Aorta (tissue), 5 donors: ENCODE data around the gene PINK1. TPM values are rescaled to one million over a fixed set of nuclear protein-coding genes. Genes with fewer than 3 reads are reported as not detected.

ENCODE experiments used
- ATAC-seq: fragments of 200-7000 bp; cut with Tn5 transposase; one replicate; pipeline ENCODE4 v1.9.1; 2022; ENCODE audit warnings: moderate library complexity; ENCODE audit not compliant: low FRiP score
- DNase-seq, 2 donors: peaks; one replicate each; pipeline ENCODE4 v3.0.0-alpha.2; 2020
- H3K27ac ChIP-seq, 2 donors: one replicate each; pipeline ENCODE4 v1.5.1; 2013; ENCODE audit warnings: low read length in 2 of 2, mild to moderate bottlenecking in 2 of 2, moderate library complexity in 2 of 2, control low read depth in 1 of 2, inconsistent platforms in 1 of 2, low read depth in 1 of 2
- H3K27me3 ChIP-seq, 2 donors: one replicate each; pipeline ENCODE4 v1.6.1; 2013; ENCODE audit warnings: control low read depth in 1 of 2, low read length in 1 of 2, mild to moderate bottlenecking in 1 of 2, moderate library complexity in 1 of 2; ENCODE audit not compliant: insufficient read depth in 2 of 2, control insufficient read depth in 1 of 2
- H3K36me3 ChIP-seq, 2 donors: one replicate each; pipeline ENCODE4 v1.6.1; 2013; ENCODE audit warnings: control low read depth in 1 of 2, low read length in 1 of 2, mild to moderate bottlenecking in 1 of 2; ENCODE audit not compliant: insufficient read depth in 2 of 2, control insufficient read depth in 1 of 2
- H3K4me1 ChIP-seq, 2 donors: one replicate each; pipeline ENCODE4 v1.6.1; 2013; ENCODE audit warnings: low read length in 2 of 2, control low read depth in 1 of 2, mild to moderate bottlenecking in 1 of 2, moderate library complexity in 1 of 2; ENCODE audit not compliant: insufficient read depth in 2 of 2, control insufficient read depth in 1 of 2
- H3K4me3 ChIP-seq, 2 donors: one replicate each; pipeline ENCODE4 v1.5.1; 2013; ENCODE audit warnings: low read length in 2 of 2, control low read depth in 1 of 2, mild to moderate bottlenecking in 1 of 2
- H3K9me3 ChIP-seq: one replicate; pipeline ENCODE4 v1.6.1; 2013; ENCODE audit warnings: mild to moderate bottlenecking, low read length; ENCODE audit not compliant: control insufficient read depth
- WGBS, 2 donors: extraction: QIAGEN DNeasy Blood & Tissue Kit; methylation state at CpG; one replicate each; pipeline ENCODE4 v1.1.7; 2013; 5-methylcytosine and 5-hydroxymethylcytosine counted together
- intact Hi-C, 2 donors: fragments of 100-400 bp; cut with DNase I; formaldehyde crosslinking; loops; one replicate each; pipeline versions ENCODE4 v1.14.2 to v1.15.0; 2022
- polyA plus RNA-seq, 2 donors: library from polyadenylated mRNA; stranded (reverse); fragments of 200-250 nt; gene quantifications; one replicate each; pipeline ENCODE4 v1.2.3, GENCODE V29; 2013
- total RNA-seq, 2 donors: library from RNA; stranded (reverse); fragmentation: NEBNext Ultra II Directional; extraction: Animal tissue kit (Norgen Biotek cat#: 25700); gene quantifications; one replicate each; pipeline ENCODE4 v1.2.1, GENCODE V29; 2021
- donor health status: healthy with polysubstance abuse.
- donor health status: Bipolar disorder and iron deficiency.
- donor health status: DM: no; HTN: no; CAD: no.
- donor health status: DM: no; HTN: no; CAD: no.
- donor health status: DM: yes; HTN: yes; CAD: no.

The PINK1 gene
- total and polyA plus RNA-seq, 4 donors, result 72.0 to 129 (median 92.4) TPM

- H3K4me3 ChIP-seq, result no peak overlapping the region
- intact Hi-C loops, result loop anchor here in 1 of 2 donors (5.0 kb wide), 1 partner anchor 55 kb away; no protein-coding TSS in a partner anchor
- H3K27ac ChIP-seq, result no peak overlapping the region
- ATAC-seq (no peak), DNase-seq (no peak)
- H3K4me1 ChIP-seq, result peaks cover 0 to 6% of the 10 kb centered on the region in 2 donors
- H3K9me3 ChIP-seq, result no peaks in the 10 kb centered on the region
- WGBS, 2 donors, result 78 to 82% methylated on average over 3 of the region's 3 CpGs
- no peaks in the 10 kb centered on the region for H3K36me3 ChIP-seq
- H3K27me3 ChIP-seq, result no peaks in the 10 kb centered on the region
Observed at GRCh38 chr1:20632386-20632785, 872 bp upstream of the PINK1 start.

DNA sequence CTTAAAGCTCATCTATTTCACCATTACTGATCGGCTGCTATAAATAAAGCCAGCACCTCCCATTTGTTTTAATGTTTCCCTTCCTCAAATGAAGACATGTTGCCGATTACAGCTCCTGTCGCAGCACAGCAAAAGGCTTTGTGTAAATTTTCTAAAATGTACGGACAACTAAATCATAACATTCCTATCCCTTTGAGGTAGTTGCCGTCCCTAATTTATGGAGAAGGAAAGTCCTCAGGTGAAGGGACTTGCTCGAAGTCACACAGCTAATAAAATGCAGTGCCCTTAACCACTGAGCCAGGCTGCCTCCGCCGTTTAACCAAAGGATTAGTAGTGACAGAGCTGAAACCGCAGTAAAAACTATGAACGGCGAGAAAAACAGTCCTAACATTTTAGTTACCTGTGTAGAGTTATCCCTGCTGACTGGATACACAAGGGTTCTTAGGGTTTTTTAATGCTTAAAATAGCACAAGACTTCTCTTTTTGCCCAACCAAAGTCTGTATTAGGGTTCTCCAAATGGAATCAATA is 871 bp downstream of the PINK1 start:
- intact Hi-C loops, result loop anchor here (1.0 to 5.0 kb wide), 3 partner anchors 27 to 112 kb away; partner anchors contain the start of gene DDOST (in 1 of the 2)

DNA sequence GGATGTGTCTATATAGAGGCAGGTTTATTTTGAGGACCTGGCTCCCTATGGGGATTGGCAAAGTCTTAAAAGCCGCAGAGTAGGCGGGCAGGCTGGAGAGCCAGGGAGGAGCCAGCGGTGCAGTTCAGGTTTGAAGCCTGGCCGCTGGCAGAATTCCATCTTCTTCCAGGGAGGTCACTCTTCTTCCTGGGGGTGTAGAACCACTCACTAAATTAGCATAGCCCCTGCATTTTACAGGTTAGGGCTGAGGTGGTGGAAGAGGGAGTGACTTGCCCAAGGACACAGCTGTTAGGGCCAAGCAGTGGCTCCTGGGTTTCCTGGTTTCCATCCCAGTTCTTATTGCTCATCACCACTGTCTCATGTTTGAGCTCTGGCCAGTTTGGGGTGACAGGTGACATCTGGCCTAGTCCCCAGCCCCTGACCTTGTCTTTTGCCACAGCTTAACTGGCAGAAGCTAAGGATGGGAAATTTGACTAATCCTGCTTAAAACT is 1.4 kb downstream of the PINK1 start:
- H3K36me3 ChIP-seq, result peaks cover 0 to 4% of the 10 kb centered on the region in 2 donors
- peak overlapping the region; percentile 54 to 98 for H3K4me3 ChIP-seq
- H3K27ac ChIP-seq, result no peak overlapping the region
- ATAC-seq, result no peak
- H3K9me3 ChIP-seq, result no peaks in the 10 kb centered on the region
- peak in 1 of 2 donors; percentile 53 for DNase-seq
- intact Hi-C loops, result loop anchor here (1.0 to 5.0 kb wide), 4 partner anchors 26 to 112 kb away; partner anchors contain the start of gene DDOST (in 1 of the 2)
- H3K27me3 ChIP-seq, result no peaks in the 10 kb centered on the region
- H3K4me1 ChIP-seq, result peaks cover 0 to 6% of the 10 kb centered on the region in 2 donors
- 0 to 3% methylated on average over 4 of the region's 4 CpGs for WGBS, 2 donors

More for the DNA sequence above, 871 bp downstream of the PINK1 start:
- Histone ChIP-seq H3K9me3 (no peaks in the 10 kb centered on the region), H3K36me3 (peaks cover 0 to 2% of the 10 kb centered on the region in 2 donors), H3K27ac (peak overlapping the region in 1 of 2 donors; percentile 84), H3K4me1 (peaks cover 0 to 6% of the 10 kb centered on the region in 2 donors), H3K4me3 (peak overlapping the region; percentile 54 to 98), H3K27me3 (no peaks in the 10 kb centered on the region)
- ATAC-seq (no peak), DNase-seq (no peak)
- WGBS, 2 donors, result 1% methylated on average over 11 of the region's 11 CpGs

GRCh38 chr1:20636785-20637347 is 3.6 kb downstream of the PINK1 start:
- peaks cover 0 to 5% of the 10 kb centered on the region in 2 donors for H3K36me3 ChIP-seq

DNA sequence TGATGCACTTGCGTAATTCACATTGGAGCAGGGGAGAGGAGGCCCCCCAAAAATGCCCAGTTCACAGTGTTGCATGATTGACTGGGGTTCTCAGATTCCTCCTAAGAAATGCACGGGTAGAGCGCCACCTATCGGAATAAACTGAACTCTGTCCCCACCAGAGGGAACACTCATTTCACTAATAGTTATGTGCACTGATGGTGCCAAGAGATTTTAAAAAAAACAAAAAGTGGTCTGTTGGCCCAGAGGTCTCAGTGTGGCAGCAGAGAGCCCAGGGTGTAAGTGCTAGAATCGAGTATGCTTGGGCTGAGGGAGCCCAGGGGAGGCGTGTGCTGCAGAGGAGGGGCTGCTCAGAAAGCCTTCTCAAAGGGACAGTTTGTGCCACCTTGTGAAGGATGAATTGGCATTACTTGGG is 6.9 kb downstream of the PINK1 start:
- intact Hi-C loops, result no loop called here
- peaks cover 0 to 13% of the 10 kb centered on the region in 2 donors for H3K36me3 ChIP-seq

More at GRCh38 chr1:20636785-20637347, 3.6 kb downstream of the PINK1 start:
- Histone ChIP-seq H3K4me3 (no peak overlapping the region), H3K27me3 (no peaks in the 10 kb centered on the region), H3K27ac (no peak overlapping the region), H3K9me3 (no peaks in the 10 kb centered on the region), H3K4me1 (peaks cover 0 to 6% of the 10 kb centered on the region in 2 donors)
- DNase-seq (no peak), ATAC-seq (no peak)
- intact Hi-C loops, result loop anchor here in 1 of 2 donors (5.0 kb wide), 1 partner anchor 115 kb away; no protein-coding TSS in a partner anchor
- WGBS, 2 donors, result 87 to 88% methylated on average over 8 of the region's 8 CpGs

DNA sequence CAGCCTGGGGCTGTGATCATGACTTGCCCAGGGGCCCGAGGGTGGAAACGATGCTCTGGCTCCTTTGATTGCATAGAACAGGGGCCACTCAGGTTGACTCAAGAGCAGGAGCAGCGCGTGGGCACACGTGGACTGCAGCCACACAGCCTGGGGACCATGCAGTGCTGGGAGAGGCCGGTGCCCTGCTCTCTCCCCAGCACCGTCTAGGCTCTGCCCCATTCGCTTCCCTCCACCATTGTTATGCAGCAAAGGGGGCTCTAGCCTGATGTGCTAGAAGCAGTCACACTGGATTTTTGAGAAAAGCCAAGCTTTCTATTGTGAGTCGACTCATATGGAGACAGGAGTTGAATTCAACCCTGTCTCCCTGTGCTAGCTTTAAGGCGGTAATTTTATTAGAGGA is 8.7 kb downstream of the PINK1 start:
- no peak for ATAC-seq
- Histone ChIP-seq H3K9me3 (no peaks in the 10 kb centered on the region), H3K36me3 (peaks cover 0 to 14% of the 10 kb centered on the region in 2 donors), H3K27ac (no peak overlapping the region), H3K4me1 (no peaks in the 10 kb centered on the region), H3K4me3 (no peak overlapping the region), H3K27me3 (no peaks in the 10 kb centered on the region)
- 69 to 79% methylated on average over 10 of the region's 10 CpGs for WGBS, 2 donors
- DNase-seq, result no peak
- intact Hi-C loops, result no loop called here

More for the DNA sequence above, 6.9 kb downstream of the PINK1 start:
- WGBS, 2 donors, result 28 to 30% methylated on average over 6 of the region's 6 CpGs
- H3K4me1 ChIP-seq, result no peaks in the 10 kb centered on the region
- H3K4me3 ChIP-seq, result no peak overlapping the region
- H3K27ac ChIP-seq, result no peak overlapping the region
- DNase-seq (no peak), ATAC-seq (no peak)
- H3K9me3 ChIP-seq, result no peaks in the 10 kb centered on the region
- H3K27me3 ChIP-seq, result no peaks in the 10 kb centered on the region

- H3K4me1 ChIP-seq, result no peaks in the 10 kb centered on the region
- H3K36me3 ChIP-seq, result peaks cover 0 to 12% of the 10 kb centered on the region in 2 donors
- H3K27me3 ChIP-seq, result no peaks in the 10 kb centered on the region
- 68 to 83% methylated on average over 6 of the region's 6 CpGs for WGBS, 2 donors
- no peak for DNase-seq
- no peak overlapping the region for H3K4me3 ChIP-seq
- intact Hi-C loops, result no loop called here
- ATAC-seq, result no peak
- no peaks in the 10 kb centered on the region for H3K9me3 ChIP-seq
- no peak overlapping the region for H3K27ac ChIP-seq
Observed at GRCh38 chr1:20643080-20643479, 9.8 kb downstream of the PINK1 start.

GRCh38 chr1:20644416-20644815 is 11.2 kb downstream of the PINK1 start:
- peaks cover 0 to 15% of the 10 kb centered on the region in 2 donors for H3K36me3 ChIP-seq

More at GRCh38 chr1:20644416-20644815, 11.2 kb downstream of the PINK1 start:
- DNase-seq, result no peak
- ATAC-seq, result no peak
- intact Hi-C loops, result no loop called here
- no peaks in the 10 kb centered on the region for H3K4me1 ChIP-seq
- no peak overlapping the region for H3K4me3 ChIP-seq
- H3K27ac ChIP-seq, result no peak overlapping the region
- no peaks in the 10 kb centered on the region for H3K27me3 ChIP-seq
- no peaks in the 10 kb centered on the region for H3K9me3 ChIP-seq
- WGBS, 2 donors, result 91 to 93% methylated on average over 13 of the region's 13 CpGs
